ENCODE results near the gene THADA.

GRCh38 chr2:43191947-43192516, 403.8 kb downstream of the THADA start:
- TF ChIP-seq CTCF (IDR thresholded peaks at IDR 0.05; ENCODE audit: low read depth, low read length) (peak; percentile 46), EZH2phosphoT487 (IDR thresholded peaks at IDR 0.05; ENCODE audit: low read depth) (no peak)
